Nephron progenitor cell (in vitro differentiated cells): ENCODE results near the gene NRG3.

Source experiments
- DNase-seq: peaks from one replicate; pipeline ENCODE4 v3.0.0; 2021
- H3K27ac Mint-ChIP-seq: 2 replicates; pipeline ENCODE4 v1.8.0; 2021; ENCODE audit warnings: mild to moderate bottlenecking, moderate library complexity, mixed read lengths
- H3K27me3 Mint-ChIP-seq: 2 replicates; pipeline ENCODE4 v1.8.0; 2021; ENCODE audit warnings: mild to moderate bottlenecking, low read depth, mixed read lengths; ENCODE audit not compliant: poor library complexity
- H3K36me3 Mint-ChIP-seq: 2 replicates; pipeline ENCODE4 v1.8.0; 2021; ENCODE audit warnings: low read depth, mixed read lengths
- H3K4me1 Mint-ChIP-seq: 2 replicates; pipeline ENCODE4 v1.8.0; 2021; ENCODE audit warnings: mixed read lengths
- H3K4me3 Mint-ChIP-seq: 2 replicates; pipeline ENCODE4 v1.8.0; 2021; ENCODE audit warnings: mild to moderate bottlenecking, moderate library complexity, mixed read lengths
- H3K9me3 Mint-ChIP-seq: 2 replicates; pipeline ENCODE4 v1.8.0; 2021; ENCODE audit warnings: mild to moderate bottlenecking, moderate library complexity, mixed read lengths
- CTCF ChIP-seq: fragments of 200-600 bp; sonication (generic); IDR thresholded peaks from 2 replicates; pipeline ENCODE4 v1.5.0; 2021; ENCODE audit warnings: antibody characterized with exemption

Gene NRG3

DNA sequence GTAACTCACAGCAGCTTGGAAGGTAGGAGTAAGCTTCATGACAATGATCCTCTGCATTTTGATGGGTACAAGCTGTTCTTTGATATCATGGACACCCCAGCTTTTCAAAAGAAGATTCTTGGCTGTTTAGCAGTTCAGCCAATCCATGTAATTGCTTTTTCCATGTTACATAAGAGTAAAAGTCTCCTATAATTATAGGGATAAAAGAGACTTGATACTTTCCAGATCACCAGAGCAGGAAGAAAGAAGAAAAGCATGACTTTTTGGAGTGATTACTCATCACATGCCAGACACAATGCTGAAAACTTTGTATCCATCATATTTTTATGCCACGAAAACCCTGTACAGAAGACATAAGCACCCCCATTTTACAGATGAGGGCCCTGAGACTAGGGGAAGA is 1049.7 kb downstream of the NRG3 start:
- Mint-ChIP-seq H3K4me1 (no peaks in the 10 kb centered on the region), H3K4me3 (no peak overlapping the region), H3K27ac (no peak overlapping the region), H3K9me3 (peaks cover 18% of the 10 kb centered on the region), H3K36me3 (no peaks in the 10 kb centered on the region), H3K27me3 (peaks cover under 1% of the 10 kb centered on the region)
- no peak for DNase-seq
- TF ChIP-seq CTCF: no peak

DNA sequence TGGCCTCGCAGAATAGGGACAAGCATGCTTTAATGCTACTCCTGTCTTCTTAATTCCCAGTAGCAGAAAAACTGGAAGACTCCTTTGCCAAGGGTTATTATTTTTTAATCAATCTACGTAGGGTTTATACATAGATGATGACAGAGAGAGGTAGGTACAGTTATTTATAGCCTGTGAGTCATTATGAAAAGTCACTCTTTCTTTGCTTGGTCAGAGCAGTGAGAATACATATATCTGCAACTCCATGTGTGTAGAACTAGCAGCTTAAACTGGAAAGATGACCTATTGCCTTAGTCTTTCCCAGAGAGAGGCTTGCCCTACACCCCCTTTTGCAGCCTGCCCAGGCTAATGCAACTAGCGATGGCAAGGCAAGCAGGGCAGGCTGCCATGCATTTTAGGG is 1050.6 kb downstream of the NRG3 start:
- Mint-ChIP-seq H3K4me3 (no peak overlapping the region), H3K4me1 (no peaks in the 10 kb centered on the region), H3K9me3 (peaks cover 10% of the 10 kb centered on the region), H3K27me3 (peaks cover 4% of the 10 kb centered on the region), H3K36me3 (no peaks in the 10 kb centered on the region), H3K27ac (no peak overlapping the region)
- no peak for DNase-seq
- no peak for TF ChIP-seq CTCF

DNA sequence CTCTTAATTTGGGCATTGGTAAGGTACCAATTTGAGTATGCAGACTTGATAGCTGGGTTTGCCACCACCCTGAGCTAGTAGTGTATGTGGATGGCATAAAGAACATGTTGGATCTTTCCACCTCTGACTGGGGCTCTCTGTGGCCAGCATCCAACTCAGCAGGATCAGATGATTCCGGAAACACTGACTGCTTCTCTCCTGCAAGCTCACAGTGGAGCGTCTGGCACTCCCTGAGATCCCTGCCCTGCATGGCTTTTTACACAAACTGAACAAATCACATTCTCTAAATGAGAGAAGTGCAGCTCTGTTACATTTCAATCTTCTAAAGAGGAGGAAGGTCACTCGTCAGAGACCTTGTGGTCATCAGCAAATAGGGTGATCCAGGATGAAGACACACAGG is 1057.5 kb downstream of the NRG3 start:
- Mint-ChIP-seq H3K27ac (no peak overlapping the region), H3K9me3 (no peaks in the 10 kb centered on the region), H3K4me3 (no peak overlapping the region), H3K4me1 (no peaks in the 10 kb centered on the region), H3K36me3 (no peaks in the 10 kb centered on the region), H3K27me3 (peaks cover 7% of the 10 kb centered on the region)
- TF ChIP-seq CTCF: no peak
- no peak for DNase-seq

- Mint-ChIP-seq H3K9me3 (no peaks in the 10 kb centered on the region), H3K27me3 (peaks cover 7% of the 10 kb centered on the region), H3K27ac (no peak overlapping the region), H3K4me1 (no peaks in the 10 kb centered on the region), H3K4me3 (no peak overlapping the region), H3K36me3 (no peaks in the 10 kb centered on the region)
- no peak for DNase-seq
- no peak for TF ChIP-seq CTCF
These were observed 1059.4 kb downstream of the NRG3 start for GRCh38 chr10:82934429-82934828.

DNA sequence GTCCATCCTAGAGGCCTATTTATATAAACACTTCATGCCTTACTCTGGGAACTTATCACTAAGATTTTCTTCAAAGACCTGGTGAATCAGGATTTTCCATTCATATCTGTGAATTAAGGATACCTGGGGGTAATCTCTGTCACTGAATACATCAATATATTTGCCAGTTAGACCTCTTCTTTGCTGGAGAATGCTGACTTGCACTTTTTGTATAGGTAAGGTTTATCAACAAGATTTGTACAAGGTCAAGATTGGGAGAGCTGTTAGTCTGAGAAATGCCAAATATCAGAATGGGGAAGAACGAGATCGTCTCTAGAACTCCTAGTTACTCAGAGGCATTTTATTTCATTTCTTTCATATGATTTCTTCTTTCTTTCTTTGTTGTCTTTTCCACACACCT is 1060.0 kb downstream of the NRG3 start:
- Mint-ChIP-seq H3K27me3 (peaks cover 5% of the 10 kb centered on the region), H3K4me3 (no peak overlapping the region), H3K4me1 (no peaks in the 10 kb centered on the region), H3K27ac (no peak overlapping the region), H3K36me3 (no peaks in the 10 kb centered on the region), H3K9me3 (no peaks in the 10 kb centered on the region)
- DNase-seq: no peak
- no peak for TF ChIP-seq CTCF

DNA sequence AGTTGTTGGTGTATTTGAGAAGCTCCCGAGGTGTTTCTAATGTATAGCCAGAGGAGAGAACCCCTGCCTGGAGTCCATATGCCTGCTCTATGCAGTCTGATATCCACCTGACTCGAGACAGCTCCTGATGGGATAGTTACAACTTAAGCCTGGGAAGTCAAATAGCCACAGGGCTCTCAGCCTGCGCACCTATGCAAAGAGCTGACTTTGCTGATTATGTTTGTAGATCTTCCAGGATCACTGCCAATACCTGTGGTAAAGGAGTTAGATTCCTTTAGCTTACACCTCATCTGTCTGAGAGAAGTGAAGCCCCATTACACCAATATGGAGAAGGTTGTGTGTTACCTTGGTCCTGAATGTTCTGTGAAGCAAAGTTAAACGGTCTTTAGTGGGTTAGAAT is 1063.3 kb downstream of the NRG3 start:
- TF ChIP-seq CTCF: no peak
- Mint-ChIP-seq H3K4me1 (no peaks in the 10 kb centered on the region), H3K4me3 (no peak overlapping the region), H3K9me3 (no peaks in the 10 kb centered on the region), H3K27ac (no peak overlapping the region), H3K36me3 (no peaks in the 10 kb centered on the region), H3K27me3 (no peaks in the 10 kb centered on the region)
- no peak for DNase-seq
